Retinal pigment epithelial cell (primary cell): ENCODE data around the gene OGA.
A peak's percentile ranks its signal among the peaks of the same experiment; 100 is the strongest.

Experiments used
- DNase-seq: peaks from one replicate; pipeline ENCODE4 v3.0.0-alpha.2; 2010; ENCODE audit warnings: low read depth
- H3K4me3 ChIP-seq: 2 replicates; pipeline ENCODE4 v1.5.1; 2011; ENCODE audit warnings: mild to moderate bottlenecking, low read length, control low read depth, moderate library complexity
- CTCF ChIP-seq: conservative IDR thresholded peaks from 2 replicates; pipeline ENCODE4 v1.5.1; 2011; ENCODE audit warnings: low read depth, low read length, control low read depth, inconsistent platforms

Gene OGA

GRCh38 chr10:101783736-101784118 is 34.5 kb downstream of the OGA start:
- TF ChIP-seq CTCF, result no peak
- peak overlapping the region; percentile 87 for H3K4me3 ChIP-seq
- DNase-seq, result no peak

- no peak for DNase-seq
- no peak for TF ChIP-seq CTCF
- peak within 1 kb of the TSS; percentile 87 for H3K4me3 ChIP-seq
Measured at GRCh38 chr10:101782811-101783735, 35.2 kb downstream of the OGA start, which contains the start of gene NPM3. TSS of gene NPM3 (minus strand) at chr10:101783446. CDS start at chr10:101783390, 56 bp downstream.

DNA sequence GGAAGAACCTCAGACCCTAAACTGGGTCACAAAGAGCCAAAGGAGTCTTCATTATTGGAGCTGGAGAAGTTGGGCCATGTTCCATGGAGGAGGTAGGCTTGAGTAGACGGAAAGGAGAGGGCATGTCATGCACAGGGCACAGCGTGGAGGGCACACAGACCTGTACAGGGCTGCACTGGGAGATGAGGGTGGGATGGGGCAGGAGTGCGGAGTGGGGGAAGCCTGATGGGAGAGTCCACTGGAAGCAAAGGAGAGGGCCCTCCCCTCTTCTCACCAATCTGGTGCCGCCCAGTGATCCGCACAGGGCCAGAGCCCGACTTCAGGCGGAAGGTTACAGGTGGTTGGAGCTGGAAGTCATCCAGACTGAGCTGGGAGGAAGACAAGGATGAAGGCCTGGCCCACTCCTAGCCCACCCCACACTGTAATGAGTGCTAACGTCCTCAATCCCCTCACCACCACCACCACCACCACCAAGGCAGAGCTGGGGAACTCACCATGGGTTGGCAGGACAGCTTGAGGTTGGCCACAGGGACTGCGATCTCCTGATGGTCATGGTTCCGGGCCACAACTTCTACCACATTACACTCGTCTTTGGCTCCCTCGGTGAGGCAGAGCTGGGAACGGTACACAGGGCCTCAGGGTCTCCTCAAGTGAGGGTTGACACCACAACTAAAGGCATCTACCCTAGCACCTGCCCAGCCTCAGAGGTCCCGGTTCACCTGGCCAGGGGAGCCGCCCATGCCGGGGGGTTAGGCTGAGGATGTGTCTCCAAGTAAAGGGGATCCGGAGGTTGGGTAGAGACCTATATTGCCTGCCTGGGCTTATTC is 36.0 kb downstream of the OGA start:
- no peak for TF ChIP-seq CTCF
- H3K4me3 ChIP-seq, result peak overlapping the region; percentile 87
- DNase-seq, result no peak

DNA sequence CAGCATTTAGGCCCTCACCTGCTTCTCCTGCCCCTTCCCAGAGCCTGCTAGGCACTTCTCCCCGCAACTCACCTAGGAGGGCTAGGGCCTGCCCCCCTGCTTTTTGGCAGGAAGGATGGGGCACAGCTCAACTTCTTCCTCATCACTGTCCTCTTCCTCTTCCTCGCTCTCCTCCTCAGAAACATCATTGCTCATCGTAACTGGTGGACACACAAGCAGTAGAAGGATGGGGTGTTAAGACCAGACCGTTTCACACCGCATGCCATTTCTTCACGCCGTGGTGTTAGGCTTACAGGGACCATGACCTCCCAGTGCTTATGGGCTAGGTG is 36.6 kb downstream of the OGA start:
- DNase-seq, result no peak
- no peak overlapping the region for H3K4me3 ChIP-seq
- no peak for TF ChIP-seq CTCF

GRCh38 chr10:101780818-101781654 is 37.2 kb downstream of the OGA start:
- no peak for DNase-seq
- H3K4me3 ChIP-seq, result no peak overlapping the region
- TF ChIP-seq CTCF, result peak; percentile 96

DNA sequence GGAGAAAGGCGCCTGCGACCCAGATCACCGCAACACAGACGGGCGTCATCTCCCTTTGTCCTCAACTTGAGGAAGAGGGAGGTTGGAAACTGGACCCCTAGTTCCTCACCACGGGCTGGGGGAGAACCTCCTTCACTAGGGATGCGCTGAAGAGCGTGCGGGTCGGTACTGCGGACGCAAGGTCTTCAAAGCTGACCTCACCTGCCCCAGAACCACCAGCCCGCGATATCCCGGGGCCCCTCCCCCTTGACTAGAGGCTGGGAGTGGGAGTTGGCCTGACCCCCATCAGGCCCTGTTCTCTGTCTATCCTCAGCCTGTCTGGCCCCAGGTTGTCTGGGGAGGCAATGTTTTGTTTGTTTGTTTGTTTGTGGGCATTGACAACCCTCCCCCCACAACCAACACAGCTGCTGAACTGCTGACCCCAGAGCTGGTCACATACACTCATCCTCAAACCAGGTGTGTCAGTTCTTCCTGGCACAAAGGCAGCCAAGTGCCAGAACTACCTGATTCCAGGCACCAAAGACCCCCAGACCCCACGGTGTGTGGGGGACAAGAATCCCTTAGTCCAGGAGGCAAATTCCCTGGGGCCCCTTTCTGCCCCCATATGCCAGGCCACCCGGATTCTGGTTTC is 37.9 kb downstream of the OGA start:
- H3K4me3 ChIP-seq, result peak overlapping the region; percentile 23
- no peak for TF ChIP-seq CTCF
- DNase-seq, result no peak
